Sciatic nerve (tissue), 2 donors: ENCODE results near the gene VAMP5. TPM values are rescaled to one million over a fixed set of nuclear protein-coding genes. Genes with fewer than 3 reads are reported as not detected.
A peak's percentile ranks its signal among the peaks of the same experiment; 100 is the strongest.
"Not testable (repeated sequence)": the region's sequence is repeated elsewhere in the genome, so short reads cannot be mapped to it uniquely, and the experiment has no call there.

Experiments used
- ATAC-seq: fragments of 200-7000 bp; cut with Tn5 transposase; one replicate; pipeline ENCODE4 v1.9.1; 2020; ENCODE audit warnings: mild to moderate bottlenecking, moderate library complexity
- DNase-seq: peaks from one replicate; pipeline ENCODE4 v3.0.0-alpha.2; 2020; ENCODE audit warnings: low spot score
- intact Hi-C: fragments of 100-400 bp; cut with DNase I; formaldehyde crosslinking; loops from one replicate; pipeline ENCODE4 v1.14.2; 2022
- total RNA-seq: library from RNA; stranded (reverse); fragmentation: NEBNext Ultra II Directional; extraction: Animal tissue kit (Norgen Biotek cat#: 25700); gene quantifications from one replicate; pipeline ENCODE4 v1.2.1, GENCODE V29; 2021
- donor health status: DM: no; HTN: no; CAD: no.
- donor health status: DM: no; HTN: no; CAD: no.

The VAMP5 gene
- total RNA-seq, 1 donor from 2014 or later: 71.2 TPM

DNA sequence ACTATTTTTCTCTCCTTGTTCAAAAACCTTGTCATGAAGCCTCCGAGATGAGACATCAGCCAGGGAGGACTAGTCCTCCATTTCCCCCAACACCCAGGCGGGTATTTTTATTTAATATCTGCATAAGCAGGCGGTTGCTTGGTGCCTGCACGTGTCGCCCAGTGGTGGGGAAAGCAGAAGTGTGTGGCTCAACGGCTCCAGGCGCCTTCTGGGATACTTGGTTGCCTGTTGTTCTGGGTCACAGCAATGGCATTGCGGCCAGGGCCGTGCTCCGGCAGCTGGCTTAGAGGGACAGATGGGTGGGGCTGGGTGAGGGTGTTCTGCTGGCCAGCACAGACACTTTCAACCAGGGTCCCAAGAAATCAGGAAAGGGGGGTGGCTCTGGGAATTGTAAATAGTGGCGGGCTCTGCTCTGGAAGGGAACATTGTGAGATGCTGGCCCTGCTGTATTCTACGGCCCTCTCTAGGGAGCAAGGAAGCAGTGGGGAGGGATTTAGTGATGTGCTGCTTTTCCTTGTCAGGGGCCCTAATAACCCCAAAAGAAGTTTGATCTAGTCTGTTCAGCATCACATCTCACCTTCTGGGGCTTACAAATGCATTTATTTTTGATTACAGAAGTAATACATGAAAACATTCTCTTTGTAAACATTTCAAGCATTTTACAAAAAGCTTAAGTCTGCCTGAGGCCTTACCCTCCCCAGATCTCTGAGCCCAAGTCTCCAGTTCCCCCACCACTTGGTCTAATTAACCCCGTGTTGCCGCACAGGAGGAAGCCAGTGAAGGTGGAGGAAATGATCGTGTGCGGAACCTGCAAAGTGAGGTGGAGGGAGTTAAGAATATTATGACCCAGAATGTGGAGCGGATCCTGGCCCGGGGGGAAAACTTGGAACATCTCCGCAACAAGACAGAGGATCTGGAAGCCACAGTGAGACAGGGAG lies 5.7 kb upstream of the VAMP5 start:
- no peak for DNase-seq
- intact Hi-C loops: no loop called here
- peak; percentile 78 for ATAC-seq

GRCh38 chr2:85579266-85579935 lies 4.8 kb upstream of the VAMP5 start:
- intact Hi-C loops: no loop called here
- ATAC-seq (peak; percentile 51), DNase-seq (no peak)

DNA sequence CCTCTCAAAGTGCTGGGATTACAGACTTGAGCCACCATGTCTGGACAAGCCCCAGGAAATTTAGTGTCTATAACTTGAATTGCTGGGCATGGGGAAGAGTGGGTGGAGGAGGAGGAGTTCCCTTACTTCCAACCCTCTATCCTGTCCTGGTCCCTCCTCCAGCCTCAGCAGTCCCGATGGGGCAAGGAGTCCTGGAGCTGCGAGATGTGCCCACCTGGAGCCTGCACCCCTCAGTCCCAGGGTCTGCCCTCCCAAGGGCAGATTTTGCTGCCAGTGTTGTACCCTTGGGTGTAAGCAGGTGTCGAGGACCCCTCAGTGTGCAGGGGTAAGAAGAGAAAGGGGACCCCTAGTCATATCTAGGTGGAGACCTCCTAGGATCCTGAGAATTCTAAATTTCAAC lies 4.0 kb upstream of the VAMP5 start:
- intact Hi-C loops: no loop called here
- ATAC-seq (no peak), DNase-seq (no peak)

GRCh38 chr2:85582492-85582891 lies 1.7 kb upstream of the VAMP5 start:
- intact Hi-C loops: no loop called here
- no peak for DNase-seq
- no peak for ATAC-seq

DNA sequence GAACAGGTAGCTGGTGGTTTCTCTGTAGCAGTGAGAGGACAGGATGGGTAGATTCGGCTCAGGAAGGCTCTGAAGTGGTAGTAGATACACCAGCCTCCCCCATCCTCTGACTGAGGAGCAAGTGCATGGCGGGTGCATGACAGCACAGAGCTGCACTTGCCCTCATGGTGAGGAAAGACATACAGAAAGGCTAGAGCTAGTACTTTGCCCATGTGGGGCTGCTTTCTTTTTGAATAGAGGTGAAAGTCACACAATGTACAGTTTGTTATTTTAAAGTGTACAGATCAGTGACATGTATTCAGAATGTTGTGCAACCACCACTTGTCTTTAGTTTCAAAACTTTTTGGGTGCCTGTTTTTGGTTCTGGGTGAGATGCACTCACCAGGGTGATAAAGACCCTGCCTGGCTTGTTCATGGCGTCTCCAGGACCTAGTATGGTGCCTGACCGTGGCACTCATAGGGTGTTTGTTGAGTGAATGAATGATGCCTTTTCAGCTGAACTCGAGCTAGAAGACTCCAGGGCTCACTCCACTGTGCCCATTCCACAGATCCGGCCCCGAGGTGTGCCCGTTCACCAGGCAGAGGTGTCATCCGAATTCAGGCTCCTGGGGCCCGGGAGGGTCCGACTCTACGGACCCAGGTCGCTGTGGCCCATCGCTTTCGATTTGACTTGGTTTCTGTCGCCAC lies 421 bp upstream of the VAMP5 start:
- intact Hi-C loops: no loop called here
- no peak for ATAC-seq

GRCh38 chr2:85584857-85585780 lies 888 bp downstream of the VAMP5 start:
- no peak for DNase-seq
- intact Hi-C loops: no loop called here

More for the DNA sequence above, 421 bp upstream of the VAMP5 start:
- DNase-seq: no peak

DNA sequence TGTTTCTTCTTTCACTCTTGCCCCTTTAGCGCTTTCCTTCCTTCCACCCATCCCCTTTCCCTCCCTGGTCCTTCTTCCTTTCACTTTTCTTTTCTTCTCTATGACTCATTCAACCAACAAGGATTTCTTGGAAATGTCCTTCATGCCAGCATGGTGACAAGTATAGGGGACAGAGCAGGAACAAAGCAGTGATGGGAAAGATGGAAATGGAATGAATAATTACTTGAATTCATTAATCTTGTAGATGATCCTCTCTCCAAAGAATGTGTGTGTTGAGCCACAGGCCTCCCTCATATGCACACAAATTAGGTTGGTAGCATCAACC lies 1.5 kb downstream of the VAMP5 start:
- peak; percentile 11 for ATAC-seq
- intact Hi-C loops: no loop called here
- DNase-seq: no peak

More at GRCh38 chr2:85584857-85585780, 888 bp downstream of the VAMP5 start:
- peak; percentile 33 for ATAC-seq

- intact Hi-C loops: no loop called here
- no peak for DNase-seq
- no peak for ATAC-seq
Measured at GRCh38 chr2:85588236-85588635, 4.0 kb downstream of the VAMP5 start.

DNA sequence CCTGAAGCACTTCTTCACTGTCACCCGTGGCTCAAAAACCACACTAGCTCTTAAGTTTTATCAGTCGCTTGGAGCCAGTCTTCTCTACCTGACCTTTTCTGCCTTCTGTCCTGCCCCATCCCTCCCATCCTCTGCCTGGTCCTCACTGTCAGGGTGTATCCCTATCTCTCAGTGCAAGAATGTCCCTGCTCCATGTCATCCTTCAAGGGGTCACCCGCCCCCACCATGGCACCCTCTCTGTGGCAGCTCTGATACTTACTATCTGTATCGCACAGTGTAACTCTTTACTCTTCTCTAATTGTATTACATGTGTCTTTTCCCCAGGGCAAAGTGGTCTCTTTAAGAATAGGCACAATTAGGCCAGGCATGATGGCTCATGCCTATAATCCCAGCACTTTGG lies 4.4 kb downstream of the VAMP5 start:
- ATAC-seq (no peak), DNase-seq (no peak)
- intact Hi-C loops: no loop called here

GRCh38 chr2:85589181-85589580 lies 5.0 kb downstream of the VAMP5 start:
- intact Hi-C loops: no loop called here
- DNase-seq: no peak
- no peak for ATAC-seq

DNA sequence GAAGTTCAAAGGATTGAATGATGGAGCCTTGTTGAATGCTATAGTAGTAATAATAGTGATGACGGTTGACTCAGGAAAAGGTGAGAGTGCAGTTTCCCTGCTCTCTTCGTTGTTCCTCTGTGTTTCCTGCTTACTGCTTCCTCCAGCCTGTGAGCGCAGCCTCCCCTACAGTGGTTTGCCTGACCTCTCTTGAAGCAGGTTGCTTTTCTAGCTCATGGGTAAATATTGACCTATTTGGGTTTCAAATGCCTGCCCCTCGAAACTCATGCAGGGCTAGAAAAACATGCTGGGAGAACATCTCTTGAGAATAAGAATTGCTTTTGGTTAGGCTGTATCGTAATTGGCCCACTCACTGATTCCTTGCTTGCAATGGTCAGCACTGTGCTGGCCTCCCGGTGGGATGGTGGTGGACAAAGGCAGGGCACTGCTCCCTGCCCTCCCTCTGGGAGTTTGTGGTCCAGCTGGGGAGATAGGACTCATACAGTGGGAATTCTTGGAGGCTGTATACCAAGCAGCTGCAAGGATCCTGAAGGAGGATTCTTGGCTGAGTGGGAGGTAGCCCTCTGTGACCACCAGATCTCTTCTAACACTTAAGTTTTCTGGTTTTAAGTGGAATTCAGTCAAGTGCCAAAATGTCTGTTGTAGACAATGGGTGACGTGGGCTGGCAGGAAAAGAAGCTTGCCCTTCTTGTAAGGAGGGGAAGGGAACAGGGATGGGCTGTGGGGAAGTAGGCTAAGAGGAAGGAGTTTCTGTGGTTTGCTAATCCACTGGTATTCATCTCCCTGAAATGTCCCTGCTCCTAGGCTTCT lies 6.0 kb downstream of the VAMP5 start:
- ATAC-seq: peak; percentile 64
- no peak for DNase-seq
- intact Hi-C loops: no loop called here

GRCh38 chr2:85590950-85591349 lies 6.7 kb downstream of the VAMP5 start:
- DNase-seq (no peak), ATAC-seq (no peak)
- intact Hi-C loops: no loop called here

GRCh38 chr2:85591563-85591962 lies 7.3 kb downstream of the VAMP5 start:
- ATAC-seq (no peak), DNase-seq (no peak)
- intact Hi-C loops: no loop called here

DNA sequence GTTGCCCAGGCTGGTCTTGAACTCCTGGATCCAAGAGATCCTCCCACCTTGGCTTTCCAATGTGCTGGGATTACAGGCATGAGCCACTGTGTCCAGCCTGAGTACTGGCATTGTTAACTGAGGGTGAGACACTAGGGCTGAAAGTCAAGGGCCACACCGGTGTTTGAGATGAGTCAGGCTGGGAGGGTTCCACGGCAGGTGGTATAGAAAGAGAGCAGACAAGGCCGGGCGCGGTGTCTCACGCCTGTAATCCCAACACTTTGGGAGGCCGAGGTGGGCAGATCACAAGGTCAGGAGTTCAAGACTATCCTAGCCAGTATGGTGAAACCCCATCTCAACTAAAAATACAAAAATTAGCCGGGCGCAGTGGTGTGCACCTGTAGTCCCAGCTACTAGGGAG lies 8.1 kb downstream of the VAMP5 start:
- intact Hi-C loops, DNase-seq, ATAC-seq: not testable (repeated sequence)

DNA sequence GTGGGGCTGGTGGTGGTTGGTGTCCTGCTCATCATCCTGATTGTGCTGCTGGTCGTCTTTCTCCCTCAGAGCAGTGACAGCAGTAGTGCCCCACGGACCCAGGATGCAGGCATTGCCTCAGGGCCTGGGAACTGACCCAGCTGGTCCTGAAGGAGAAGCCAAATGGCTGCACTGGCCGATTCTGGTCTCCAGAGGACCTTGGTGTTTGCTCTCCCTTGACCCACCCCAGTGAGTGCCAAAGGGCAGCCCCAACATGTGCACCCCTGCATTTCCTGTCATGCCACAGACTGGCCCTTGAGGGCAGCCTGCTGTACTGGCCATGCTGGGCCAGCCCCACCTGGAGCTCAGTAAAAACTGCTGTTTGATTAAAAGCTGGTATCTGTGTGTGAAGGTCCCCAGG lies 8.8 kb downstream of the VAMP5 start:
- intact Hi-C loops: no loop called here

DNA sequence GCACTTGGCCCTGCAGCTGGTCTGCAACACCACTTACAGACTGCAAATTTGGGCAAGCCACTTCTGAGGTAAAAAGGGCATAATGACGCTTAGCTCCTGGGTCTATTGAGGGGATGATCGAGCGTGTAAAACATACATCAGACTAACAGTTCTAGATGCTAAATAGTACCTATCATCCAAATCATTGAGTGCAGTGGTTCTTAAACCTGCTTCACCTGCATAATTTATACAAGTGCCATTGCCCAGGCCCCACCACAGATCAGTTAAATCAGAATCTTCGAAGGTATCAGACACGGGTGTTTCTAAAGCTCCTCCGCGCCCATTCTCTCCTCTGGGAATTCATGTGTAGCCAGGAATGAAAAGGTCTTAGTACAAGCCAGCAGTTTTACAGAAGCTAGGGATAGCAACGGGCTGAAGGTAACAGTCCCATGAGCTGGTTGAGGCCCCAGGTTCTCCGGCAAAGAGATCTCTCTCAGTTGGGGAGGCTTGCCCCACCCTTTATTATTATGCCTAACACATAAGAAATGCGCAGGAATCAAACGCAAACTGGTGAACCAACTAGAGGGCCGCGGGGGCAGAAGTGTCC lies 10.6 kb downstream of the VAMP5 start:
- ATAC-seq (no peak), DNase-seq (no peak)
- intact Hi-C loops: no loop called here

More for the DNA sequence above, 8.8 kb downstream of the VAMP5 start:
- ATAC-seq: no peak
- DNase-seq: no peak

DNA sequence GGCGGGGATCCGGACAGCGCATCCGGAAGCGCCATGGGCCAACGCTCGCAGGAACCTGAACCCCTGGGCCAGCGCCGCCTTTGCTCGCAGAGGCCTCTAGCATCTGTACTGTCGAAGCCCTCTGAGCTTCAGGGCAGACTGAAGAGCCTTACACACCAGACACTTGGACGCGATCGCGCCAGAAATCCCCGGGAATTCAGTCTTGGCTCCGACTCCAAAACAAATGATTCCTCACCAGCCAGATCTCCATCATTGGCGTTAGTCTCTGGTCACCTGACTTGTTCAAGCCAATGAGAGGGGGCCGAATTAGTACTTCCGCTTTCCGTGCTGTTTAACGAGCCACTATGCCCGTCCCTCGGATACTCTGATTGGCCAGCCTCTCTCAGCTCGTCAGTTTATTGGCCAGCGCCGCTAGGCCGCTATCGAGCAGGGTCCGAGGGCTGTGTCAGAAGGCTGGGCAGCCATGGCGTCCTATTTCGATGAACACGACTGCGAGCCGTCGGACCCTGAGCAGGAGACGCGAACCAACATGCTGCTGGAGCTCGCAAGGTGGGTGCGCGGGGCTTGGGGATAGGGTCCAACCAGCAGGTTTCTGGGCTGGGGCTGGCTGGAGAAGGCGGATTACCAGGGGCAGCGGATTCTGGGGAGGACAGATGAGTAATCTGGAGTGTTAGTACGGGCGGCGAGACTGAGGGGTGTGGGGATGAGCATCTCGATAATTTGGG lies 11.2 kb downstream of the VAMP5 start, which contains the start of gene RNF181:
Gene RNF181 (plus strand): TSS at position 445 of the 725 bp plus-strand sequence. CDS start 19 bp downstream, at position 464.
- ATAC-seq (peak; percentile 98), DNase-seq (peak; percentile 95)
- intact Hi-C loops: no loop called here
